Inflammatory macrophage treated with lipopolysaccharide for 4 hours (primary cell): ENCODE measurements around the gene OR5H15.
"Not testable (repeated sequence)": the region's sequence is repeated elsewhere in the genome, so short reads cannot be mapped to it uniquely, and the experiment has no call there.

ENCODE experiments used
- DNase-seq: peaks from one replicate; pipeline ENCODE4 v3.0.0-alpha.2; 2020

The OR5H15 gene

DNA sequence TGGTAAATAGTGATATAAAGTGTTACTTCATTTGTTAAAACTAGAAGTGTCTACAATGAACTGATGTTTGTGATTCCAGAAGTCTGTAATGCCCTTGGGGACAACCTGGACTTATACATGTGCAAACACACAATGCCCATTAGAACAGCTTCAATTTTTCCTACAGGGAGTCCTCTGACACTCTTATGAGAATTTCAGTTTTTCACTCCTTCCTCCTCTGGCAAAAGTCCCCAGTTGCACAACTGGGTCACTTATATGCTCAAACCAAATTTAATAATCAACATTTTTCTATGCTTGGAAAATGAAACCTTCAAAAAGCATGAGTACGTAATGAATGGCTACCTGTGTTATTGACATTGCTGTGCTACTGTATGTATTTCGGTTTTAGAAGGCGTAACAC lies at the start of gene OR5H15:
Gene OR5H15 (plus strand): TSS at position 301 of the 400 bp plus-strand sequence. CDS start 2,004 bp downstream, outside the sequence.
- peak; percentile 46 for DNase-seq

DNA sequence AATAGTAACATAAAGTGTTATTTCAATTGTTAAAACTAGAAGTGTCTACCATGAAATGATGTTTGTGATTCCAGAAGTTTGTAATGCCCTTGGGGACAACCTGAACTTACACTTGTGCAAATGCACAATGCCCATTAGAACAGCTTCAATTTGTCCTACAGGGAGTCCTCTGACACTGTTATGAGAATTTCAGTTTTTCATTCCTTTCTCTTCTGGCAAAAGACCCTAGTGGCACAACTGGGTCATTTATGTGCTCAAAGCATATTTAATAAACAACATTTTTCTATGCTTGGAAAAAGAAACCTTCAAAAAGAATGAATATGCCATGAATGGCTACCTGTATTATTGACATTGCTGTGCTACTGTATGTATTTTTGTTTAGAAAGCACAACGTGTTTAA lies 36.1 kb upstream of the OR5H15 start, which contains the start of gene OR5H1:
Gene OR5H1 (plus strand): TSS at position 301 of the 400 bp plus-strand sequence. CDS start 1,977 bp downstream, outside the sequence.
- no peak for DNase-seq

GRCh38 chr3:98136631-98137030 lies 29.9 kb upstream of the OR5H15 start:
- DNase-seq = no peak

GRCh38 chr3:98137826-98138557 lies 28.5 kb upstream of the OR5H15 start:
- not testable (repeated sequence) for DNase-seq

DNA sequence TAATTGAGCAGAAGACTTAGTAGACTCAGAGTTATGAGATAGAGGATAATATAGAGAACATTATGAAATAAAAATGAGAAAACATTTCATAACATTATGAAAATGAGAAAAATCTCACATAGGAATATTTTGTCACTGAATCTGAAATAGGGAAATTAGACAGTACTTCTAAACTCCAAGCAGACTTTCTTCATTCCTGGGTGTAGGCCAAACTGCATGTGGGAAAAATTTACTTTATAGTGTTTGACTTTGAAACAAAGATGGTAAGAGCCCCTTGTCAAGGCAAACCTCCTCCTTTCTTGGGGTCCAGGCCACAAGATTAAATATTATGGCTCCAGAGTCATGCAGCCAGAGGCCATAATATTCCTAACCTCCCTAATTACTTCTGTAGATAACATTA lies 26.0 kb upstream of the OR5H15 start:
- no peak for DNase-seq

GRCh38 chr3:98147179-98147578 lies 19.3 kb upstream of the OR5H15 start, which contains the start of gene OR5H14:
Gene OR5H14 (plus strand): TSS chr3:98147479. CDS start chr3:98149386, 1,907 bp downstream.
- DNase-seq = no peak

- no peak for DNase-seq
Observed at GRCh38 chr3:98148751-98149150, 17.7 kb upstream of the OR5H15 start.

- not testable (repeated sequence) for DNase-seq
Observed at GRCh38 chr3:98149456-98149855, 17.0 kb upstream of the OR5H15 start.

DNA sequence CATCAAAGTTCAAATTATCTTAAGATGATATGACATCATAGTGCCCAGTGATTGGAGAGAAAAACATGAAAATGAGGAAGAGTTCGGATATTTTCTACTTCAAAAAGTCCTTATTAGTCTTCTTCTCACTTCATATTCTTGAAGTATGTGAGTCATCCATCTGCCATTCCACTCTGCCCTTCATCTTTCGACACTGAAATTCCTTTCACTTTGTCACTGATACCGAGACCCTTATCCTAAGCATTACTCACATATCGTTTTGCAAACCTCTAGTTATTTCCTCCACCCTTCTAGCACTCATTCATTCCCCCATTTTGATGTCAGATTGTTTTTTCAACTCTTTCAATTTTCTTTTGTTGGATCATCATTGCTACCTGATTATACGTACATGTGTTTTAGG lies 15.3 kb upstream of the OR5H15 start:
- no peak for DNase-seq

- no peak for DNase-seq
Observed at GRCh38 chr3:98171071-98171470, 4.6 kb downstream of the OR5H15 start.

- DNase-seq = no peak
Observed at GRCh38 chr3:98172621-98173020, 6.1 kb downstream of the OR5H15 start.

- peak; percentile 82 for DNase-seq
Observed at GRCh38 chr3:98180319-98180890, 13.9 kb downstream of the OR5H15 start.

DNA sequence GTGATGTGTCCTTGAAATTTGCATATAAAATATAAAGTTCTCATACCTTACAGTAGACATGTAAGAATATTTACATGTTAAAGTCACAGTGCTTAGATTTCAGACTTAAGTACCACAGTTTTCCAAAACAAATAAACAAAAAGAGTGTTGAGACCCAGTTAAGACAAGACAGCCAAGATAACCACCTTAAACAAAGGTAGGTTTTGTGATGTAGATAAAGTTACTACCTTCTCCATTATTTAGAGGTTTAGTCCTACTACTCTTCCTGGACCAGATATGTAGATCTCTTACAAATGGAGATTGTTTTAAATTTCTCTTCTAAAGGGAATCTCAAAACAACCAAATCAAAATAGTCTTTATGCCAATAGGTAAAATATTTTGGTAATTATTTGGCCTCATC lies 15.7 kb downstream of the OR5H15 start:
- DNase-seq = no peak

DNA sequence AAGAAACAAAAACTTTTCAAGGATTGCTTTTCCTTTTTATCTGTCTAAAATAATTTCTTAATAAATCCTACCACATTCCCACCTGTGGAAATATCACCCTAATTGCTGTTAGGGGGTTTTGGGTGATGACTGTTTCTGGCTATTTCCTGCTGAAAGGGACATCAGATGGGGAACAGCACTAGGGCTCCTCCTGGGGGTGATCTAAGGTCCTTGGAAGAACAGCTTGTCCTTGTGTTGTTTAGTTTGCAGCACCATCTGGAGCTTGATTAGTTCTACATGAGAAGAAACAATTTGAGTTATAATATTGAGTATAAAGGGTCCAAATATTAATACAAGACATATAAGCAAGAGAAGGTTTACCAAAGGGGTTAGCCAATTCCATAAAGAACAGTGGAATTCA lies 18.7 kb downstream of the OR5H15 start:
- peak; percentile 42 for DNase-seq

DNA sequence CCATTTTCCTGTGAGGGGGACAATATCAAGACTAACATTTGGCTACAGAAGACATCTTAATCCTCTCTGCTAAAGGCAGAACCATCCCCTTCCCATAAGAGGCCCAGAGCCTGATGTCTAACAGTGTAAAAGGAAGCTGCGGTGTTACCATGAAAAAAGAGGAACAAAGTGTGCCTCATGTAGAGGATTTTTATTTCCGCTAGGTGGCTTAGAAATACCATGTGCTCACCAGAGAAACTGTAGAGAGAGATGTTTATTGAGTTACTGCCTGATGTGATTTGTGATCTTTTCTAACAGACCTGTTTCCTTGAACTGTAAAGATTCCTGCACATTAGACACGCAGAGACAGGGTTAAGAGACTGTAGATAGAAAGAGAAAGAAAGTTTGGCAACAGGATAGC lies 22.0 kb downstream of the OR5H15 start:
- peak; percentile 76 for DNase-seq

DNA sequence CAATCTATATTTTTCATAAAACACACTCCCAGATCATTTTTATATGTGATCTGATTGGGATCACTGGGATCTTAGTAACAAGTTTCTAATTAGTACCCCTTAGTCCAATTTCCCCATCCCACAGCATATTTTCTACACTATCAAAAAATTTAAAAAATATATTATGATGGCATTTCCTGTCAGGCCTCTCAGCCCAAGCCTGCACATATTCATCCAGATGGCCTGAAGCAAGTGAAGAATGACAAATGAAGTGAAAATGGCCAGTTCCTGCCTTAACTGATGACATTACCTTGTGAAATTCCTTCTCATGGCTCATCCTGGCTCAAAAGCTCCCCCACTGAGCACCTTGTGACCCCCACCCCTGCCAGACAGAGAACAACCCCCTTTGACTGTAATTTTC lies 24.4 kb downstream of the OR5H15 start:
- not testable (repeated sequence) for DNase-seq

GRCh38 chr3:98196293-98196692 lies 29.8 kb downstream of the OR5H15 start:
- DNase-seq = not testable (repeated sequence)

- DNase-seq = no peak
Observed at GRCh38 chr3:98199020-98199419, 32.5 kb downstream of the OR5H15 start.

DNA sequence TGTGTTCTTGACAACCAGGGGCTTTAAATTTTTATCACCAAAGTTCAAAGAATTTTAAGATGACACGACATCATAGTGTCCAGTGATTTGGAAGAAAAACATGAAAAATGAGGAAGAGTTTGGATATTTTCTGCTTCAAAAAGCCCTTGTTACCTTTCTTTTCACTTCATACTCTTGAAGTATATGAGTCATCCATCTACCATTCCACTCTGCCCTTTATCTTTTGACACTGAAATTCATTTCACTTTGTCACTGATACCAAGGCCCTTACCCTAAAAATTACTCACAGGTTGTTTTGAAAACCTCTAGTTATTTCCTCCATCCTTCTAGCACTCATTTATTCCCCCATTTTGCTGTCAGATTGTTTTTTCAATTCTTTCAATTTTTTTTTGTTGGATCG lies 42.7 kb downstream of the OR5H15 start:
- DNase-seq = no peak

DNA sequence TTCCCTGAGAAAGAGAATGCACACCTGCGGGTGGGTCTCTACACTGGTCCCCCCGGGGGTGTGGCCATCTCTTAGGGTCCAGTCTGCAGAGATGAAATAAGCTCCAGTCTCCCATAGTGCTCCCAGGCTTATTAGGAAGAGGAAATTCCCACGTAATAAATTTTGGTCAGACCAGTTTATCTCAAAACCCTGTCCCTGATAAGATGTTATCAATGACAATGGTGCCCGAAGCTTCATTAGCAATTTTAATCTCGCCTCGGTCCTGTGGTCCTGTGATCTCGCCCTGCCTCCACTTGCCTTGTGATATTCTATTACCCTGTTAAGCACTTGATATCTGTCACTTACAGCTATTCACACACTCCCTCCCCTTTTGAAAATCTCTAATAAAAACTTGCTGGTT lies 46.8 kb downstream of the OR5H15 start:
- DNase-seq = no peak

DNA sequence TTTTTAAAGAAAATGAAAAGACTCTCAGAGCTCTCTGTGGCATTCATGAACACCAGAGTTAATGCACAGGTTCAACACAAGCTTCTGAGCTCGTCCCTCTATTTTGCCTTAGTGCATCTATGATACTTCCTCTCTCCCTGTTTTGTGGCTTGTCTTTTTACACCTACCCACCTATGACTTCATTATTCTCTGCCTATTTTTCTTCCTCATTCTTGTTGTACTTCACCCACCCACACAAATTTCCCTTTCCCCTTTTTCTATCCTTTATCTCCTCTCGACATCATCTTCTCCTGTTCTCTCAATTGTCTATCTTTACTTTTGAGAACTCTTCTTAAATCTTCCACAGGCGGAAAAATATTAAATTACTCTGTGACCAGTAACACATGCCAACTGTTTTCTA lies 48.6 kb downstream of the OR5H15 start:
- peak; percentile 69 for DNase-seq
